Measurements from ENCODE around the gene ANKRD55. TPM values are rescaled to one million over a fixed set of nuclear protein-coding genes. Genes with fewer than 3 reads are reported as not detected.

ANKRD55 gene
- total and polyA plus RNA-seq, 11 donors: 0.11 to 0.15 TPM; not detected in 9

- intact Hi-C loops (cut with DNase I): loop anchor here in 5 of 10 donors (5.0 to 10.0 kb wide), 4 partner anchors 101 to 184 kb away; partner anchors contain the start of gene IL6ST (in 3 of the 5)
- Histone ChIP-seq H3K4me1 (peaks cover 0 to 56% (median 19%) of the 10 kb centered on the region in 12 donors), H3K9me3 (no peaks in the 10 kb centered on the region), H3K36me3 (no peaks in the 10 kb centered on the region), H3K27ac (peak overlapping the region in 10 of 12 donors; percentile 25 to 66 (median 50)), H3K27me3 (no peaks in the 10 kb centered on the region), H3K4me3 (no peak overlapping the region)
- 77 to 82% (median 79%) methylated on average over 6 of the region's 6 CpGs for WGBS, 4 donors
- TF ChIP-seq CTCF (IDR thresholded peaks at IDR 0.05) (no peak), POLR2A (IDR thresholded peaks at IDR 0.05) (no peak)
- DNase-seq (peak in 4 of 5 donors; percentile 34 to 57 (median 48)), ATAC-seq (peak; percentile 68 to 84 (median 82))
These were observed 56.9 kb downstream of the ANKRD55 start for GRCh38 chr5:56176155-56176798.

GRCh38 chr5:56175488-56175887 is 57.6 kb downstream of the ANKRD55 start:
- 13 to 22% (median 19%) methylated on average over 3 of the region's 3 CpGs for WGBS, 4 donors
- DNase-seq (peak in 4 of 5 donors; percentile 35 to 49 (median 39)), ATAC-seq (peak; percentile 53 to 90 (median 82))
- Histone ChIP-seq H3K9me3 (no peaks in the 10 kb centered on the region), H3K27ac (peak overlapping the region in 9 of 12 donors; percentile 11 to 66 (median 49)), H3K36me3 (no peaks in the 10 kb centered on the region), H3K4me3 (no peak overlapping the region), H3K27me3 (no peaks in the 10 kb centered on the region), H3K4me1 (peaks cover 0 to 63% (median 21%) of the 10 kb centered on the region in 12 donors)
- TF ChIP-seq CTCF (IDR thresholded peaks at IDR 0.05): no peak
- no peak for TF ChIP-seq POLR2A (IDR thresholded peaks at IDR 0.05)
- intact Hi-C loops (cut with DNase I): loop anchor here in 5 of 10 donors (5.0 to 10.0 kb wide), 4 partner anchors 101 to 183 kb away; partner anchors contain the start of gene IL6ST (in 3 of the 5)

- intact Hi-C loops (cut with DNase I): loop anchor here in 5 of 10 donors (5.0 to 10.0 kb wide), 4 partner anchors 100 to 183 kb away; partner anchors contain the start of gene IL6ST (in 3 of the 5)
- ATAC-seq (no peak), DNase-seq (no peak)
- H3K27me3 ChIP-seq: no peaks in the 10 kb centered on the region
- H3K27ac ChIP-seq: peak overlapping the region in 8 of 12 donors; percentile 38 to 66 (median 50)
- no peaks in the 10 kb centered on the region for H3K36me3 ChIP-seq
- H3K4me3 ChIP-seq: no peak overlapping the region
- peaks cover 0 to 67% (median 22%) of the 10 kb centered on the region in 12 donors for H3K4me1 ChIP-seq
- H3K9me3 ChIP-seq: no peaks in the 10 kb centered on the region
- TF ChIP-seq CTCF (IDR thresholded peaks at IDR 0.05) (no peak), POLR2A (IDR thresholded peaks at IDR 0.05) (no peak)
These were observed 58.1 kb downstream of the ANKRD55 start for GRCh38 chr5:56175021-56175420.

- WGBS, 4 donors: 51 to 66% (median 61%) methylated on average over 1 of the region's 1 CpG
- peaks cover 0 to 84% (median 28%) of the 10 kb centered on the region in 12 donors for H3K4me1 ChIP-seq
- no peaks in the 10 kb centered on the region for H3K36me3 ChIP-seq
- DNase-seq: no peak
- no peak for ATAC-seq
- intact Hi-C loops (cut with DNase I): loop anchor here in 4 of 10 donors (10.0 kb wide), 2 partner anchors 97 to 177 kb away; partner anchors contain the start of gene IL6ST (in 2 of the 4)
- H3K9me3 ChIP-seq: no peaks in the 10 kb centered on the region
- H3K4me3 ChIP-seq: no peak overlapping the region
- TF ChIP-seq POLR2A (IDR thresholded peaks at IDR 0.05) (no peak), CTCF (IDR thresholded peaks at IDR 0.05) (no peak)
- H3K27me3 ChIP-seq: no peaks in the 10 kb centered on the region
- H3K27ac ChIP-seq: peak overlapping the region in 4 of 12 donors; percentile 9 to 76 (median 17)
These were observed 60.9 kb downstream of the ANKRD55 start for GRCh38 chr5:56172241-56172640.

Measured in heart left ventricle (tissue), 16 donors.